Keratinocyte (primary cell): ENCODE results near the gene GP5. TPM values are rescaled to one million over a fixed set of nuclear protein-coding genes. Genes with fewer than 3 reads are reported as not detected.

Experiments used
- DNase-seq: peaks from one replicate; pipeline ENCODE4 v3.0.0-alpha.2; 2011; ENCODE audit warnings: low read depth, missing footprints, low spot score
- FAIRE-seq: peaks from 2 replicates; lab custom pipeline; 2011; peaks lifted over from hg19 to GRCh38; lab: Jason Lieb, UNC
- H2AFZ ChIP-seq: 2 replicates; pipeline ENCODE4 v1.6.0; 2012; ENCODE audit warnings: low read length, control low read depth, inconsistent platforms; ENCODE audit not compliant: control insufficient read depth
- H3K27ac ChIP-seq: 2 replicates; pipeline ENCODE4 v1.5.1; 2011; ENCODE audit warnings: low read length; ENCODE audit not compliant: control insufficient read depth, insufficient read depth
- H3K27me3 ChIP-seq: 3 replicates; pipeline ENCODE4 v1.6.0; 2011; ENCODE audit warnings: low read length; ENCODE audit not compliant: control insufficient read depth, insufficient read depth; ENCODE audit errors: extremely low read depth
- H3K36me3 ChIP-seq, 2 experiments: 2 replicates in 1 of 2; 3 replicates in 1 of 2; pipeline ENCODE4 v1.5.1; 2011; ENCODE audit warnings: low read length in 2 of 2, mild to moderate bottlenecking in 1 of 2; ENCODE audit not compliant: control insufficient read depth in 2 of 2, insufficient read depth in 2 of 2; ENCODE audit errors: extremely low read depth in 1 of 2
- H3K4me1 ChIP-seq: 3 replicates; pipeline ENCODE4 v1.5.1; 2011; ENCODE audit warnings: low read length; ENCODE audit not compliant: control insufficient read depth, insufficient read depth; ENCODE audit errors: extremely low read depth
- H3K4me2 ChIP-seq: 3 replicates; pipeline ENCODE4 v1.6.0; 2011; ENCODE audit warnings: low read depth, low read length; ENCODE audit not compliant: control insufficient read depth, insufficient read depth; ENCODE audit errors: extremely low read depth
- H3K4me3 ChIP-seq, 3 experiments: fragments of 200-600 bp in 1 of 3; sonication (generic) in 1 of 3; 2 replicates in 2 of 3; 3 replicates in 1 of 3; pipeline ENCODE4 v1.5.1; 2011 to 2016; ENCODE audit warnings: low read length in 3 of 3, mild to moderate bottlenecking in 3 of 3, control low read depth in 2 of 3, inconsistent platforms in 1 of 3, low read depth in 1 of 3, mixed read lengths in 1 of 3, mixed run types in 1 of 3, moderate library complexity in 1 of 3; ENCODE audit not compliant: control insufficient read depth in 2 of 3, insufficient read depth in 2 of 3; ENCODE audit errors: extremely low read depth in 1 of 3
- H3K79me2 ChIP-seq: 2 replicates; pipeline ENCODE4 v1.6.0; 2012; ENCODE audit warnings: low read length; ENCODE audit not compliant: control insufficient read depth, insufficient read depth
- H3K9ac ChIP-seq: 3 replicates; pipeline ENCODE4 v1.6.0; 2011; ENCODE audit warnings: low read length; ENCODE audit not compliant: control insufficient read depth, insufficient read depth; ENCODE audit errors: extremely low read depth
- H3K9me1 ChIP-seq: 3 replicates; pipeline ENCODE4 v1.6.0; 2011; ENCODE audit warnings: low read length; ENCODE audit not compliant: control insufficient read depth, insufficient read depth; ENCODE audit errors: extremely low read depth
- H3K9me3 ChIP-seq: 2 replicates; pipeline ENCODE4 v1.5.1; 2012; ENCODE audit warnings: low read depth, low read length; ENCODE audit not compliant: control insufficient read depth
- H4K20me1 ChIP-seq: 3 replicates; pipeline ENCODE4 v1.6.0; 2011; ENCODE audit warnings: low read length; ENCODE audit not compliant: control insufficient read depth, insufficient read depth; ENCODE audit errors: extremely low read depth
- EZH2 ChIP-seq: IDR thresholded peaks from one replicate; pipeline ENCODE4 v1.6.1; 2012; ENCODE audit warnings: inconsistent platforms, mild to moderate bottlenecking, low read length, moderate library complexity
- dilution Hi-C: fragments of 300-500 bp; cut with MboI; formaldehyde crosslinking; loops from one replicate; pipeline ENCODE4 v1.7.0; 2020; ENCODE audit warnings: low sequenced_read_pairs; ENCODE audit not compliant: extremely low pct_ligation_motif_present
- polyA plus RNA-seq, 5 experiments: library from polyadenylated mRNA; depleted of rRNA in 3 of 5; stranded (reverse) in 3 of 5; stranded (forward) in 1 of 5; unstranded in 1 of 5; fragments of >200 nt; gene quantifications; 1 replicate in 1 of 5; 2 replicates in 3 of 5; 3 replicates in 1 of 5; pipeline versions ENCODE4 v1.2.1 to v1.2.3, GENCODE V29; 2011 to 2012; ENCODE audit warnings: missing spikeins in 2 of 5, low read depth in 1 of 5, low replicate concordance in 1 of 5
- TF ChIP-seq, protein P1 (sequence below), 3 experiments: IDR thresholded peaks in 1 of 3; conservative IDR thresholded peaks in 1 of 3; optimal IDR thresholded peaks in 1 of 3; 2 replicates in 2 of 3; 3 replicates in 1 of 3; pipeline versions ENCODE3 to v1.5.1; 2011; ENCODE audit warnings: low read length in 3 of 3, mild to moderate bottlenecking in 3 of 3, moderate library complexity in 2 of 3, control low read depth in 1 of 3, inconsistent platforms in 1 of 3; ENCODE audit not compliant: insufficient read depth in 2 of 3; ENCODE audit errors: extremely low read depth in 1 of 3

GP5 gene
- polyA plus RNA-seq, 1 donor (not counting 4 experiments of a cell fraction or from before 2014, with no cell fraction given) = 0.04 TPM

DNA sequence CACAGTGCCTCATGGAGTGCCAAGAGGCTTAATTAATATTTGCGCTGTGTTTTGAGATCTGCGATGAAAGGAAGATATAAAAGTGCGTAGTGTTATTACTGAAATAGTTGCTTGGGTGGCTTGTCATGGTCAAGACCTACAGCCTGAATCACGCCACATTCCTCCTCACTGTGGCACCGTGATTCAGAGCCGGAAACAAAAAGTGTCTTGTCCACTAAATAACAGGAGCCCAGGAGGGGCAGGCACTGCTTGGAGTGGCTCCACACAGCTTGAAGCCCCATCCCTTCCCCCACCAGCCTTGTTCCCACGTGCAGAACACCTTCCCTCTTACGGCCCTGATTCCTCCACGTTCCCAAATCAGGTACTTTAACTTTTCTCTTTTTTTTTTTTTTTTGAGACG, 28.3 kb downstream of the GP5 start:
- H4K20me1 ChIP-seq = no peaks in the 10 kb centered on the region
- no peak overlapping the region for H3K9ac ChIP-seq
- H3K9me1 ChIP-seq = no peaks in the 10 kb centered on the region
- no peaks in the 10 kb centered on the region for H3K36me3 ChIP-seq
- H3K27ac ChIP-seq = no peak overlapping the region
- dilution Hi-C loops = no loop called here
- H3K27me3 ChIP-seq = peaks cover 41% of the 10 kb centered on the region
- DNase-seq (no peak), FAIRE-seq (no peak)
- H3K79me2 ChIP-seq = no peaks in the 10 kb centered on the region
- no peaks in the 10 kb centered on the region for H3K9me3 ChIP-seq
- no peak overlapping the region for H3K4me2 ChIP-seq
- no peaks in the 10 kb centered on the region for H3K4me1 ChIP-seq
- no peak overlapping the region for H3K4me3 ChIP-seq
- no peak for TF ChIP-seq EZH2
- TF ChIP-seq, protein P1, sequence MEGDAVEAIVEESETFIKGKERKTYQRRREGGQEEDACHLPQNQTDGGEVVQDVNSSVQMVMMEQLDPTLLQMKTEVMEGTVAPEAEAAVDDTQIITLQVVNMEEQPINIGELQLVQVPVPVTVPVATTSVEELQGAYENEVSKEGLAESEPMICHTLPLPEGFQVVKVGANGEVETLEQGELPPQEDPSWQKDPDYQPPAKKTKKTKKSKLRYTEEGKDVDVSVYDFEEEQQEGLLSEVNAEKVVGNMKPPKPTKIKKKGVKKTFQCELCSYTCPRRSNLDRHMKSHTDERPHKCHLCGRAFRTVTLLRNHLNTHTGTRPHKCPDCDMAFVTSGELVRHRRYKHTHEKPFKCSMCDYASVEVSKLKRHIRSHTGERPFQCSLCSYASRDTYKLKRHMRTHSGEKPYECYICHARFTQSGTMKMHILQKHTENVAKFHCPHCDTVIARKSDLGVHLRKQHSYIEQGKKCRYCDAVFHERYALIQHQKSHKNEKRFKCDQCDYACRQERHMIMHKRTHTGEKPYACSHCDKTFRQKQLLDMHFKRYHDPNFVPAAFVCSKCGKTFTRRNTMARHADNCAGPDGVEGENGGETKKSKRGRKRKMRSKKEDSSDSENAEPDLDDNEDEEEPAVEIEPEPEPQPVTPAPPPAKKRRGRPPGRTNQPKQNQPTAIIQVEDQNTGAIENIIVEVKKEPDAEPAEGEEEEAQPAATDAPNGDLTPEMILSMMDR (optimal IDR thresholded peaks at IDR 0.05 in 1 of 3, IDR thresholded peaks at IDR 0.05 in 1 of 3, conservative IDR thresholded peaks at IDR 0.05 in 1 of 3; ENCODE audit: extremely low read depth in 1 of 3, insufficient read depth in 2 of 3, low read length in 3 of 3) = no peak
- H2AFZ ChIP-seq = no peak overlapping the region

GRCh38 chr3:194369522-194370279, 29.4 kb downstream of the GP5 start, which contains the start of gene LRRC15:
Gene LRRC15 (minus strand): TSS chr3:194369743. CDS start chr3:194361043, 8,700 bp downstream.
- TF ChIP-seq, protein P1 (optimal IDR thresholded peaks at IDR 0.05 in 1 of 3, IDR thresholded peaks at IDR 0.05 in 1 of 3, conservative IDR thresholded peaks at IDR 0.05 in 1 of 3; ENCODE audit: extremely low read depth in 1 of 3, insufficient read depth in 2 of 3, low read length in 3 of 3) = peak in 1 of 3 experiments; percentile 25
- peak; percentile 27 for TF ChIP-seq EZH2
- H3K36me3 ChIP-seq = no peaks in the 10 kb centered on the region
- no peak within 1 kb of the TSS for H3K4me3 ChIP-seq
- DNase-seq (no peak), FAIRE-seq (no peak)
- no peaks in the 10 kb centered on the region for H3K79me2 ChIP-seq
- no peak within 1 kb of the TSS for H3K9ac ChIP-seq
- H3K9me1 ChIP-seq = no peaks in the 10 kb centered on the region
- H3K4me2 ChIP-seq = no peak within 1 kb of the TSS
- H4K20me1 ChIP-seq = no peaks in the 10 kb centered on the region
- H3K27ac ChIP-seq = no peak within 1 kb of the TSS
- dilution Hi-C loops = no loop called here
- H3K9me3 ChIP-seq = no peaks in the 10 kb centered on the region
- H3K4me1 ChIP-seq = no peaks in the 10 kb centered on the region
- H2AFZ ChIP-seq = no peak within 1 kb of the TSS
- H3K27me3 ChIP-seq = peaks cover 41% of the 10 kb centered on the region
